Heart left ventricle (tissue), 13 donors: ENCODE results near the gene MXRA7.

Experiments used
- POLR2A ChIP-seq, 2 donors: fragments of 450-650 bp; IDR thresholded peaks; one replicate each; pipeline ENCODE4 v1.6.1; 2017; ENCODE audit warnings: antibody characterized with exemption in 2 of 2, mild to moderate bottlenecking in 2 of 2, moderate library complexity in 2 of 2
- TF ChIP-seq, protein P1 (sequence below), 12 donors: fragments of 200-600 bp; sonication (generic) in 4 of 12; IDR thresholded peaks; one replicate each; pipeline versions ENCODE4 v1.5.0 to v1.8.0; 2018 to 2022; ENCODE audit warnings: antibody characterized with exemption in 12 of 12, mild to moderate bottlenecking in 5 of 12
- donor health status: ischemic (EF 13 %, LVEDD 7.1; RV severe dilation, severe dysfunction).
- donor health status: DM: no; HTN: yes; CAD: no.
- donor health status: DM: no; HTN: no; CAD: no.
- donor health status: ischemic (EF 25% LVEDD 6.9; RV normal size, moderate dysfunction).
- donor health status: ischemic (EF 25% LVEDD 5.7; RV mildly dilated, moderate dysfunction).
- donor health status: ischemic (EF 35%, LVEDD 5.7; RV mildly dilated, moderate dysfunction).
- donor health status: nonischemic (EF 11% LVEDD 7.7; RV severe dilation, severe dysfunction).
- donor health status: DM: yes; HTN: yes; CAD: no.
- donor health status: PGD.
- donor health status: ischemic (EF 29% LVEDD 5.4; RV normal size, mild dysfunction).
- donor health status: nonischemic (EF 23%, LVEDD 6.1; RV moderate dilation, normal function).

DNA sequence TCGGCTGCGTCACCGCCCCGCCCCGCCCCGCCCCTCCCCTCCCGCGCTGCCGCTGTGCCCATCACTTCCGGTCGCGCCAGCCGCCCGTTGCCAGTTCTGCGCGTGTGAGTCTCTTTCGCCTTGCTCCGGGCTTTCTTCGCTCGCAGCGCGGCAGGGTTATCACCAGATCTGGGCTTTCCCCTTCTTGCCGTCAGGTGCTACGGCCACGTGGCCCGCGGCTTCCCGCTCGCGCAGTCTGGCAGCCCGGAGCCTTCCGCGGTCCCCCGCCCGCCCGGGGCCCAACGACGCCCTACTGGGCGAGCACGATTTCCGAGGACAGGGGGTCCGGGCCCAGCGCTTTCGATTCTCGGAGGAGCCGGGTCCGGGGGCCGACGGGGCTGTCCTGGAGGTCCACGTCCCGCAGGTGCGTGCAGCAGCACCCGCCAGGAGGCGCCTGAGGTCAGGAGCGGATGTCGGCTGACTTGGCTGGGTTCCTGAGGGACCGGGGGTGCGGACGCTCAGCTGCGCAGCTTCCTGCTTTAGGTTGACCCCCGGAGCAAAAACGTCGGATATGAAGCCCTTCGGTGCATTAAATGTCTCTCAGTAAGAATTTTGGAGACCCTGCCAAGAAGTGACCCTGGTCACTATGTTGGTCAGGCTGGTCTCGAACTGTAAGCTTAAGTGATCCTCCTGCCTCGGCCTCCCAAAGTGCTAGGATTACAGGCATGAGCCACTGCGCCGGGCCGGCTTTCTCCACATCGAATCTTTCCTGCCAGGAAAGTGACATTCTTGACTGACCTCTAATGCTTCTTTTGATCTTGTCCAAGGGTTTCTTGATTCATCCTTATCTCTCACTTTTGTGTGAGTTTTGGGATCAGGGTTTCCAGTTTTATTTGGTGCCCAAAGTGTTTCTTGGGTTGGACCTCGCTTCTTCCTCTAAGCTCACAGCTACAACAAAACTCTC, 16.3 kb upstream of the MXRA7 start, which contains the start of gene METTL23:
- no peak for TF ChIP-seq POLR2A (IDR thresholded peaks at IDR 0.05)
- TF ChIP-seq, protein P1, sequence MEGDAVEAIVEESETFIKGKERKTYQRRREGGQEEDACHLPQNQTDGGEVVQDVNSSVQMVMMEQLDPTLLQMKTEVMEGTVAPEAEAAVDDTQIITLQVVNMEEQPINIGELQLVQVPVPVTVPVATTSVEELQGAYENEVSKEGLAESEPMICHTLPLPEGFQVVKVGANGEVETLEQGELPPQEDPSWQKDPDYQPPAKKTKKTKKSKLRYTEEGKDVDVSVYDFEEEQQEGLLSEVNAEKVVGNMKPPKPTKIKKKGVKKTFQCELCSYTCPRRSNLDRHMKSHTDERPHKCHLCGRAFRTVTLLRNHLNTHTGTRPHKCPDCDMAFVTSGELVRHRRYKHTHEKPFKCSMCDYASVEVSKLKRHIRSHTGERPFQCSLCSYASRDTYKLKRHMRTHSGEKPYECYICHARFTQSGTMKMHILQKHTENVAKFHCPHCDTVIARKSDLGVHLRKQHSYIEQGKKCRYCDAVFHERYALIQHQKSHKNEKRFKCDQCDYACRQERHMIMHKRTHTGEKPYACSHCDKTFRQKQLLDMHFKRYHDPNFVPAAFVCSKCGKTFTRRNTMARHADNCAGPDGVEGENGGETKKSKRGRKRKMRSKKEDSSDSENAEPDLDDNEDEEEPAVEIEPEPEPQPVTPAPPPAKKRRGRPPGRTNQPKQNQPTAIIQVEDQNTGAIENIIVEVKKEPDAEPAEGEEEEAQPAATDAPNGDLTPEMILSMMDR (IDR thresholded peaks at IDR 0.05), result peak; percentile 55 to 92 (median 68)
